Subcutaneous adipose tissue (tissue), 4 donors: Measurements from ENCODE around the gene CBFA2T2. TPM values are rescaled to one million over a fixed set of nuclear protein-coding genes. Genes with fewer than 3 reads are reported as not detected.

ENCODE experiments used
- CTCF ChIP-seq: fragments of 450-650 bp; IDR thresholded peaks from one replicate; pipeline ENCODE4 v1.5.1; 2016; ENCODE audit warnings: low read depth, mild to moderate bottlenecking, control low read depth, antibody characterized with exemption, moderate library complexity
- total RNA-seq, 4 donors: library from RNA; depleted of rRNA; stranded (reverse); fragments of >200 nt; gene quantifications; one replicate each; pipeline ENCODE4 v1.1.0, GENCODE V29; 2016

The CBFA2T2 gene
- total RNA-seq, 4 donors from 2014 or later: 8.5 to 13.4 (median 10.0) TPM

GRCh38 chr20:33644313-33645071 lies 154.6 kb downstream of the CBFA2T2 start:
- TF ChIP-seq CTCF: no peak

- no peak for TF ChIP-seq CTCF
These were observed 155.1 kb downstream of the CBFA2T2 start for GRCh38 chr20:33645072-33645358.

- no peak for TF ChIP-seq CTCF
These were observed 155.5 kb downstream of the CBFA2T2 start for GRCh38 chr20:33645396-33645795.

GRCh38 chr20:33646191-33646590 lies 156.3 kb downstream of the CBFA2T2 start:
- TF ChIP-seq CTCF: no peak

- TF ChIP-seq CTCF: no peak
These were observed 157.9 kb downstream of the CBFA2T2 start for GRCh38 chr20:33647603-33648395.

- no peak for TF ChIP-seq CTCF
These were observed 158.6 kb downstream of the CBFA2T2 start for GRCh38 chr20:33648396-33649004.

GRCh38 chr20:33649201-33649681 lies 159.3 kb downstream of the CBFA2T2 start:
- TF ChIP-seq CTCF: no peak
